Ureter (tissue), 1 donor: ENCODE measurements around the gene PGM3. TPM values are rescaled to one million over a fixed set of nuclear protein-coding genes. Genes with fewer than 3 reads are reported as not detected.
"Not testable (repeated sequence)": the region's sequence is repeated elsewhere in the genome, so short reads cannot be mapped to it uniquely, and the experiment has no call there.

Experiments
- DNase-seq: peaks from one replicate; pipeline ENCODE4 v3.0.0-alpha.2; 2020; ENCODE audit warnings: low spot score
- total RNA-seq: library from RNA; stranded (reverse); gene quantifications from one replicate; pipeline ENCODE4 v1.2.4, GENCODE V29; 2023
- donor health status: DM: yes; HTN: yes; CAD: no.

The PGM3 gene
- 25.3 TPM for total RNA-seq

GRCh38 chr6:83192871-83193746, at the start of gene PGM3, which contains the start of gene RWDD2A:
TSS of gene PGM3 (minus strand) at chr6:83193265. CDS start at chr6:83191012, 2,253 bp downstream.
TSS of gene RWDD2A (plus strand) at chr6:83193357. CDS start at chr6:83194452, 1,095 bp downstream.
- peak; percentile 91 for DNase-seq

GRCh38 chr6:83231146-83231545, 38.1 kb upstream of the PGM3 start:
- DNase-seq = no peak

GRCh38 chr6:83226517-83226916, 33.5 kb upstream of the PGM3 start:
- DNase-seq = no peak

- no peak for DNase-seq
These were observed 28.9 kb upstream of the PGM3 start for GRCh38 chr6:83221889-83222479.

GRCh38 chr6:83221276-83221675, 28.2 kb upstream of the PGM3 start:
- DNase-seq = no peak

GRCh38 chr6:83220121-83220520, 27.1 kb upstream of the PGM3 start:
- no peak for DNase-seq

GRCh38 chr6:83218646-83219045, 25.6 kb upstream of the PGM3 start:
- no peak for DNase-seq

- no peak for DNase-seq
These were observed 23.7 kb upstream of the PGM3 start for GRCh38 chr6:83216806-83217205.

GRCh38 chr6:83215131-83216047, 22.3 kb upstream of the PGM3 start:
- DNase-seq = peak; percentile 56

GRCh38 chr6:83202031-83202430, 9.0 kb upstream of the PGM3 start:
- no peak for DNase-seq

- DNase-seq = no peak
These were observed 6.8 kb upstream of the PGM3 start for GRCh38 chr6:83199863-83200225.

GRCh38 chr6:83199173-83199862, 6.3 kb upstream of the PGM3 start:
- no peak for DNase-seq

GRCh38 chr6:83198486-83199172, 5.6 kb upstream of the PGM3 start:
- no peak for DNase-seq

GRCh38 chr6:83193747-83194566, 892 bp upstream of the PGM3 start:
- DNase-seq = peak; percentile 54

GRCh38 chr6:83192456-83192855, 609 bp downstream of the PGM3 start:
- DNase-seq = no peak

- DNase-seq = not testable (repeated sequence)
These were observed 1.1 kb downstream of the PGM3 start for GRCh38 chr6:83191974-83192373.

- DNase-seq = no peak
These were observed 2.4 kb downstream of the PGM3 start for GRCh38 chr6:83190626-83191025.

GRCh38 chr6:83188501-83188900, 4.6 kb downstream of the PGM3 start:
- no peak for DNase-seq

GRCh38 chr6:83185096-83185495, 8.0 kb downstream of the PGM3 start:
- DNase-seq = no peak
